Activated CD8-positive, alpha-beta memory T cell treated with anti-CD3 and anti-CD28 coated beads, Interleukin-2, amount 50 U/mL, for 1 hour (primary cell): ENCODE results near the gene LMTK3.
A peak's percentile ranks its signal among the peaks of the same experiment; 100 is the strongest.

ENCODE experiments used
- DNase-seq: peaks from one replicate; pipeline ENCODE4 v3.0.0-alpha.2; 2020; ENCODE audit errors: extremely low read depth

Gene LMTK3

GRCh38 chr19:48446579-48446978, 65.1 kb downstream of the LMTK3 start:
- no peak for DNase-seq

GRCh38 chr19:48445606-48446481, 65.8 kb downstream of the LMTK3 start, which contains the start of gene GRWD1:
TSS of gene GRWD1 (plus strand) at chr19:48445983. CDS start at chr19:48446006, 23 bp downstream.
- peak; percentile 88 for DNase-seq

- no peak for DNase-seq
Observed at GRCh38 chr19:48445256-48445605, 66.4 kb downstream of the LMTK3 start.

GRCh38 chr19:48444936-48445200, 66.8 kb downstream of the LMTK3 start:
- DNase-seq = no peak

GRCh38 chr19:48444129-48444935, 67.3 kb downstream of the LMTK3 start:
- DNase-seq = no peak

- no peak for DNase-seq
Observed at GRCh38 chr19:48443731-48444128, 67.9 kb downstream of the LMTK3 start.

GRCh38 chr19:48443256-48443655, 68.4 kb downstream of the LMTK3 start:
- DNase-seq = no peak

- DNase-seq = no peak
Observed at GRCh38 chr19:48442116-48443035, 69.3 kb downstream of the LMTK3 start.

GRCh38 chr19:48441360-48442050, 70.1 kb downstream of the LMTK3 start:
- no peak for DNase-seq

GRCh38 chr19:48436586-48436985, 75.0 kb downstream of the LMTK3 start:
- DNase-seq = no peak
